HCT116 (cell line): ENCODE data around the gene ZNF532.

ENCODE experiments used
- CEBPB ChIP-seq: IDR thresholded peaks from 2 replicates; pipeline ENCODE4 v1.6.1; 2012; ENCODE audit warnings: low read depth
- CTCF ChIP-seq, 3 experiments: fragments of 200-600 bp in 1 of 3; sonication (generic) in 1 of 3; IDR thresholded peaks in 2 of 3; conservative IDR thresholded peaks in 1 of 3; 2 replicates each; pipeline ENCODE4 v1.5.1; 2012 to 2017; ENCODE audit warnings: low read depth in 2 of 3, low read length in 2 of 3, antibody characterized with exemption in 1 of 3, borderline replicate concordance in 1 of 3, control low read depth in 1 of 3, mild to moderate bottlenecking in 1 of 3, mixed read lengths in 1 of 3, mixed run types in 1 of 3, moderate library complexity in 1 of 3; ENCODE audit not compliant: insufficient read depth in 1 of 3
- ELF1 ChIP-seq: IDR thresholded peaks from 2 replicates; pipeline ENCODE4 v1.6.1; 2012; ENCODE audit warnings: low read depth, borderline replicate concordance
- EZH2 ChIP-seq: fragments of 200-600 bp; sonication (generic); IDR thresholded peaks from 2 replicates; pipeline ENCODE4 v1.6.1; 2017; ENCODE audit warnings: antibody characterized with exemption, mixed run types
- JUND ChIP-seq: IDR thresholded peaks from 2 replicates; pipeline ENCODE4 v1.6.1; 2012
- POLR2A ChIP-seq: IDR thresholded peaks from 2 replicates; pipeline ENCODE4 v1.7.0; 2011; ENCODE audit warnings: borderline replicate concordance; ENCODE audit not compliant: insufficient read depth, insufficient read length; ENCODE audit errors: extremely low read depth
- POLR2AphosphoS5 ChIP-seq: IDR thresholded peaks from 2 replicates; pipeline ENCODE4 v1.6.1; 2011; ENCODE audit warnings: mild to moderate bottlenecking, low read depth, low read length, moderate library complexity
- RAD21 ChIP-seq: IDR thresholded peaks from 2 replicates; pipeline ENCODE4 v1.6.1; 2012; ENCODE audit warnings: low read depth, mild to moderate bottlenecking
- REST ChIP-seq: IDR thresholded peaks from 2 replicates; pipeline ENCODE4 v1.6.1; 2012; ENCODE audit warnings: low read depth
- YY1 ChIP-seq: IDR thresholded peaks from 2 replicates; pipeline ENCODE4 v1.6.1; 2011; ENCODE audit warnings: low read length, low read depth, moderate library complexity, mild to moderate bottlenecking; ENCODE audit not compliant: insufficient replicate concordance; ENCODE audit errors: extremely low read depth
- ZNF274 ChIP-seq: fragments of 200-500 bp; sonication (Bioruptor generic); IDR thresholded peaks from 2 replicates; pipeline ENCODE4 v1.6.1; 2014; ENCODE audit warnings: mild to moderate bottlenecking, low read depth, low read length, inconsistent platforms

- TF ChIP-seq CTCF (IDR thresholded peaks at IDR 0.05 in 2 of 3, conservative IDR thresholded peaks at IDR 0.05 in 1 of 3; ENCODE audit: borderline replicate concordance in 1 of 3, insufficient read depth in 1 of 3, low read depth in 2 of 3, low read length in 2 of 3) (no peak), POLR2A (no peak), POLR2AphosphoS5 (no peak), EZH2 (no peak), REST (no peak), JUND (no peak), CEBPB (no peak), ZNF274 (no peak), ELF1 (no peak), YY1 (no peak), RAD21 (no peak)
Measured at GRCh38 chr18:58848685-58849084, 16.0 kb upstream of the ZNF532 start.
